CD14-positive monocyte (primary cell): ENCODE measurements around the gene SOD1. TPM values are rescaled to one million over a fixed set of nuclear protein-coding genes. Genes with fewer than 3 reads are reported as not detected.

Experiments used
- DNase-seq, 3 donors: peaks; one replicate each; pipeline ENCODE4 v3.0.0-alpha.2; 2011 to 2022
- H2AFZ ChIP-seq: 2 replicates; pipeline ENCODE4 v1.6.0; 2012; ENCODE audit warnings: mild to moderate bottlenecking, low read depth, low read length, inconsistent platforms; ENCODE audit not compliant: insufficient read depth, poor library complexity, severe bottlenecking
- H3K27ac ChIP-seq, 2 donors: 1 replicate in 1 of 2; 2 replicates in 1 of 2; pipeline ENCODE4 v1.5.1; 2012 to 2013; ENCODE audit warnings: low read length in 2 of 2, control low read depth in 1 of 2, inconsistent platforms in 1 of 2, low read depth in 1 of 2, mild to moderate bottlenecking in 1 of 2
- H3K27me3 ChIP-seq, 2 donors: one replicate each; pipeline versions ENCODE4 v1.6.0 to v1.6.1; 2011 to 2013; ENCODE audit warnings: low read length in 2 of 2; ENCODE audit not compliant: control insufficient read depth in 2 of 2, insufficient read depth in 2 of 2
- H3K36me3 ChIP-seq, 2 donors: replicated peaks in 1 of 2; 1 replicate in 1 of 2; 2 replicates in 1 of 2; pipeline versions ENCODE4 v1.5.1 to v1.6.1; 2012 to 2013; ENCODE audit warnings: low read length in 2 of 2, control low read depth in 1 of 2, inconsistent platforms in 1 of 2, mild to moderate bottlenecking in 1 of 2; ENCODE audit not compliant: insufficient read depth in 2 of 2, control insufficient read depth in 1 of 2
- H3K4me1 ChIP-seq, 2 donors: 1 replicate in 1 of 2; 2 replicates in 1 of 2; pipeline versions ENCODE4 v1.5.1 to v1.6.1; 2012 to 2013; ENCODE audit warnings: low read length in 2 of 2, control low read depth in 1 of 2, inconsistent platforms in 1 of 2, mild to moderate bottlenecking in 1 of 2, moderate library complexity in 1 of 2; ENCODE audit not compliant: insufficient read depth in 2 of 2, control insufficient read depth in 1 of 2
- H3K4me2 ChIP-seq: replicated peaks from 2 replicates; pipeline ENCODE3; 2012; ENCODE audit warnings: low read length, moderate library complexity, mild to moderate bottlenecking; ENCODE audit not compliant: poor library complexity, severe bottlenecking; ENCODE audit errors: extremely low read depth
- H3K4me3 ChIP-seq, 3 experiments: fragments of 200-600 bp in 1 of 3; sonication (generic) in 1 of 3; replicated peaks in 1 of 3; 1 replicate in 2 of 3; 2 replicates in 1 of 3; pipeline ENCODE4 v1.5.1; 2011 to 2013; ENCODE audit warnings: low read length in 3 of 3, mild to moderate bottlenecking in 3 of 3, control low read depth in 2 of 3, low read depth in 2 of 3, inconsistent platforms in 1 of 3, moderate library complexity in 1 of 3
- H3K79me2 ChIP-seq: 2 replicates; pipeline ENCODE4 v1.6.0; 2012; ENCODE audit warnings: mild to moderate bottlenecking, control low read depth, inconsistent platforms, low read length, moderate library complexity; ENCODE audit not compliant: insufficient read depth
- H3K9ac ChIP-seq: 2 replicates; pipeline ENCODE4 v1.6.0; 2017; ENCODE audit warnings: low read length, mild to moderate bottlenecking; ENCODE audit not compliant: insufficient read depth, poor library complexity, severe bottlenecking
- H3K9me3 ChIP-seq, 2 donors: replicated peaks in 1 of 2; 1 replicate in 1 of 2; 2 replicates in 1 of 2; pipeline versions ENCODE4 v1.5.1 to v1.6.1; 2012 to 2013; ENCODE audit warnings: low read length in 2 of 2, control low read depth in 1 of 2; ENCODE audit not compliant: control insufficient read depth in 1 of 2, insufficient read depth in 1 of 2
- H4K20me1 ChIP-seq: 2 replicates; pipeline ENCODE4 v1.6.0; 2012; ENCODE audit warnings: mild to moderate bottlenecking, low read length, control low read depth, moderate library complexity; ENCODE audit not compliant: insufficient read depth
- H3K27ac Mint-ChIP-seq, 7 donors: one replicate each; pipeline ENCODE4 v1.8.0; 2020; ENCODE audit warnings: mild to moderate bottlenecking in 7 of 7, mixed read lengths in 7 of 7, moderate library complexity in 6 of 7, inconsistent platforms in 2 of 7
- H3K27me3 Mint-ChIP-seq, 3 donors: one replicate each; pipeline ENCODE4 v1.8.0; 2021 to 2022; ENCODE audit warnings: low read depth in 3 of 3, mild to moderate bottlenecking in 3 of 3, mixed read lengths in 3 of 3, moderate library complexity in 3 of 3, inconsistent platforms in 1 of 3
- H3K36me3 Mint-ChIP-seq, 2 donors: one replicate each; pipeline ENCODE4 v1.8.0; 2020; ENCODE audit warnings: mixed read lengths in 2 of 2, inconsistent platforms in 1 of 2, mild to moderate bottlenecking in 1 of 2
- H3K4me1 Mint-ChIP-seq: one replicate; pipeline ENCODE4 v1.8.0; 2020; ENCODE audit warnings: mild to moderate bottlenecking, mixed read lengths
- H3K4me3 Mint-ChIP-seq, 2 donors: one replicate each; pipeline ENCODE4 v1.8.0; 2020; ENCODE audit warnings: mild to moderate bottlenecking in 2 of 2, mixed read lengths in 2 of 2, moderate library complexity in 1 of 2
- H3K9me3 Mint-ChIP-seq, 7 donors: one replicate each; pipeline ENCODE4 v1.8.0; 2020 to 2022; ENCODE audit warnings: mixed read lengths in 7 of 7, mild to moderate bottlenecking in 6 of 7, moderate library complexity in 6 of 7, inconsistent platforms in 2 of 7
- WGBS: methylation state at CpG from one replicate; pipeline ENCODE4 v1.1.5; 2013; ENCODE audit warnings: missing lambda C conversion rate; ENCODE audit not compliant: insufficient coverage; 5-methylcytosine and 5-hydroxymethylcytosine counted together
- intact Hi-C, 2 donors: fragments of 100-400 bp; cut with micrococcal nuclease; formaldehyde crosslinking; loops; one replicate each; pipeline versions ENCODE4 v1.15.0 to v1.15.1; 2023
- polyA plus RNA-seq, 3 donors: library from polyadenylated mRNA; depleted of rRNA in 1 of 3; unstranded in 2 of 3; stranded (reverse) in 1 of 3; fragments of 300-500 nt in 2 of 3; fragments of >200 nt in 1 of 3; fragmentation: Illumina TruSeq in 2 of 3; gene quantifications; 1 replicate in 2 of 3; 2 replicates in 1 of 3; pipeline ENCODE4 v1.2.3, GENCODE V29; 2012 to 2021
- TF ChIP-seq, protein P1 (sequence below): fragments of 200-600 bp; IDR thresholded peaks from one replicate; pipeline ENCODE4 v1.8.0; 2022; ENCODE audit warnings: antibody characterized with exemption, mild to moderate bottlenecking

SOD1 gene
- polyA plus RNA-seq, 3 donors: 79.6 to 174 (median 157) TPM

GRCh38 chr21:31622397-31622796 is 37.1 kb upstream of the SOD1 start:
- H3K79me2 ChIP-seq: no peaks in the 10 kb centered on the region
- no peak overlapping the region for H3K27ac ChIP-seq
- no peaks in the 10 kb centered on the region for H3K27me3 ChIP-seq
- Mint-ChIP-seq H3K27ac (no peak overlapping the region), H3K4me1 (peaks cover 12% of the 10 kb centered on the region), H3K4me3 (no peak overlapping the region), H3K36me3 (no peaks in the 10 kb centered on the region), H3K9me3 (peaks cover 2 to 11% (median 5%) of the 10 kb centered on the region in 7 donors), H3K27me3 (peaks cover 1 to 3% (median 2%) of the 10 kb centered on the region in 3 donors)
- H3K4me3 ChIP-seq: no peak overlapping the region
- intact Hi-C loops: no loop called here
- H3K9me3 ChIP-seq: peaks cover 0 to 2% of the 10 kb centered on the region in 2 donors
- H2AFZ ChIP-seq: no peak overlapping the region
- no peak overlapping the region for H3K4me2 ChIP-seq
- H4K20me1 ChIP-seq: no peaks in the 10 kb centered on the region
- TF ChIP-seq, protein P1, sequence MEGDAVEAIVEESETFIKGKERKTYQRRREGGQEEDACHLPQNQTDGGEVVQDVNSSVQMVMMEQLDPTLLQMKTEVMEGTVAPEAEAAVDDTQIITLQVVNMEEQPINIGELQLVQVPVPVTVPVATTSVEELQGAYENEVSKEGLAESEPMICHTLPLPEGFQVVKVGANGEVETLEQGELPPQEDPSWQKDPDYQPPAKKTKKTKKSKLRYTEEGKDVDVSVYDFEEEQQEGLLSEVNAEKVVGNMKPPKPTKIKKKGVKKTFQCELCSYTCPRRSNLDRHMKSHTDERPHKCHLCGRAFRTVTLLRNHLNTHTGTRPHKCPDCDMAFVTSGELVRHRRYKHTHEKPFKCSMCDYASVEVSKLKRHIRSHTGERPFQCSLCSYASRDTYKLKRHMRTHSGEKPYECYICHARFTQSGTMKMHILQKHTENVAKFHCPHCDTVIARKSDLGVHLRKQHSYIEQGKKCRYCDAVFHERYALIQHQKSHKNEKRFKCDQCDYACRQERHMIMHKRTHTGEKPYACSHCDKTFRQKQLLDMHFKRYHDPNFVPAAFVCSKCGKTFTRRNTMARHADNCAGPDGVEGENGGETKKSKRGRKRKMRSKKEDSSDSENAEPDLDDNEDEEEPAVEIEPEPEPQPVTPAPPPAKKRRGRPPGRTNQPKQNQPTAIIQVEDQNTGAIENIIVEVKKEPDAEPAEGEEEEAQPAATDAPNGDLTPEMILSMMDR: no peak
- no peaks in the 10 kb centered on the region for H3K36me3 ChIP-seq
- H3K4me1 ChIP-seq: no peaks in the 10 kb centered on the region
- H3K9ac ChIP-seq: no peak overlapping the region
- no CpG with 5 or more reads among the region's 3 CpGs for WGBS
- no peak for DNase-seq

- no peaks in the 10 kb centered on the region for H3K36me3 Mint-ChIP-seq
- no peaks in the 10 kb centered on the region for H4K20me1 ChIP-seq
- TF ChIP-seq, protein P1: no peak
- no peak overlapping the region for H3K9ac ChIP-seq
- H3K4me3 ChIP-seq: no peak overlapping the region
- no peaks in the 10 kb centered on the region for H3K36me3 ChIP-seq
- no peak for DNase-seq
- intact Hi-C loops: no loop called here
- no peak overlapping the region for H3K4me3 Mint-ChIP-seq
- peaks cover 0 to 2% of the 10 kb centered on the region in 2 donors for H3K9me3 ChIP-seq
- no peak overlapping the region for H2AFZ ChIP-seq
- H3K27ac ChIP-seq: no peak overlapping the region
- H3K4me2 ChIP-seq: no peak overlapping the region
- no peaks in the 10 kb centered on the region for H3K27me3 ChIP-seq
- H3K79me2 ChIP-seq: no peaks in the 10 kb centered on the region
- H3K27me3 Mint-ChIP-seq: peaks cover 1 to 3% (median 2%) of the 10 kb centered on the region in 3 donors
- H3K4me1 ChIP-seq: no peaks in the 10 kb centered on the region
- H3K9me3 Mint-ChIP-seq: peaks cover under 1 to 8% (median 2%) of the 10 kb centered on the region in 7 donors
- no peak overlapping the region for H3K27ac Mint-ChIP-seq
- 80% methylated on average over 1 of the region's 6 CpGs for WGBS
- H3K4me1 Mint-ChIP-seq: peaks cover 10% of the 10 kb centered on the region
Observed at GRCh38 chr21:31623664-31624063, 35.8 kb upstream of the SOD1 start.
